ENCODE results near the gene FBXO5.

Gene FBXO5

GRCh38 chr6:152948150-152948768 is 34.6 kb downstream of the FBXO5 start:
- no peak for DNase-seq

GRCh38 chr6:152946995-152947394 is 35.8 kb downstream of the FBXO5 start:
- no peak for DNase-seq

- no peak for DNase-seq
Measured at GRCh38 chr6:152946484-152946883, 36.4 kb downstream of the FBXO5 start.

GRCh38 chr6:152943260-152943897 is 39.5 kb downstream of the FBXO5 start:
- DNase-seq, result no peak

DNA sequence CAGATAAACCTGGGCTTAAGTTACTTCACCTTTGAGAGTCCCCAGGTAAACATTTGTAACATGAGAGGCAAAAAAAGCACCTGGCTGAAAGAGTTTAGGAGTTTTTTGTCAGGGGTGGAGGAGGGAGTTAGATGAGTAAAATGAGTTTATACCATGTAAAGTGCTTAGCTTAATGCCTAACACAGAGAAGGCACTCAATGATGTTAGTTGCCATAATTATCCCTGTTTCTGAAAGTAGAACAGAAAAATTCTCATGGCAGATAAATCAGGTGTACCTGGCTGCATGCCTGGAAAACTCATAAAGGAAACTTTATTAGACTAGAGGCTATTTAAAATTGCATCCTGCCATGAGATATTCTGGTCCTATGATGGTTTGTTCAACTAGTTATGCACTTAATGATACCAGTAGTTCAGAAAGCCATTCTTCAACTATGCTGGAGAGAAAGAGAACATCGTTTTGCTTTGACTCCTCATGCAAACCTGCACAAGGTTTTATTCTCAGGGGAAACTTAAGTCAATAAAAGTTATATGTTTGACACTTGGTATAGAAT is 40.4 kb downstream of the FBXO5 start:
- DNase-seq, result no peak

DNA sequence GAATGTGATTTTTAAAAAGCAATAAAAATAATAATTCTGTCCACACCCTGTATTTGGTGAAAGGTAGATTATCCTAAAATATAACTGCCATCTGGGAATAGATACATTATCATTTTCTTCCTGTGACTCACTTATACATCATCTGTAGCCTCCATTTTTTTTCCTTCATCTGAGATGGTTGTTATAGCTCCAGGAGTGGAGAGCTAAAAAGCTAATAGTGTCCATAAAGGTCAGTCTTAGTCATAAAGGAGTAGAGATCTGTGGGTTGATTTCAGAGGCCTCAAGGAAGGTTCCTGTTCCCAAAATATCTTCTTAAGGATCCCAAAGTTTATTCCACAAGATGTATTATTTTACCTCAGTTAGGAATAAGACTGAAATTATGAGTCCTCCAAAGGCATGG is 41.1 kb downstream of the FBXO5 start:
- no peak for DNase-seq

DNA sequence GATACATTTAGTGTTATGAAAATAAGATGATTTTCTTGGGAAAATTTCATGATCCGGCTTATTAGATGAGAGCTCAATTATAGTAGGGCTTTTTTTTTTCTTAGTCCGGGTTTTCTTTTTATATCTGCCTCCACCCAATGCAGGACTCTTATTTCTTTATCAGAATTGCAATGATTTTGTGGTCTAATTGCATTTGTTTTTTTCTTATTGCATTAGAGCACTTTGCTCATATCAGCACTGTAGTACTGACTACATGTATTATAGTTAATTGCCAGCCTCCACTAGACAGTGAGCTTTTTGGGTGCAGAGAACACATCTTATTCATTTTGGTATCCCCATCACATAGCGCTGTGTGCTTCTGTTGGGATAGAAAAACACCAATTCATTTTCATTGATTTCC is 50.0 kb downstream of the FBXO5 start:
- DNase-seq, result no peak

DNA sequence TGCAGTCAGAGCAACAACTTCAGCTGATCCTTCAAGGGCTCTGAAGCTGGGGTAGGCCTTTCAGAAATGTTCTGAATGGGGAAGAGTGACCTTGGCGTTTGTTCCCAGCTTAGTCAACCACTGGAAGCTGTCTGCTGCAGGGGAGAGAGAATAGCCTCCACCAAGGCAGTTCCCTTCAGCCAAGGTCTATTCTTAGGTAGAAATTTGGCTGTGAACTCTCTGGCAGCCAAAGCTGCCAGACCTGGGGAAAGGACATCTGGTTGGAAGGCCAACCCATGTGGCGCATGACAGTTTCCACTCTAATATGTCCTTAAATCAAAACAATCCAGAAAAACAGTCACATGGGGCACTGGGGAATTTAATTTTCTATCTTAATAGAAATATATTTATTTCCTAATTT is 60.1 kb downstream of the FBXO5 start:
- no peak for DNase-seq
